HG03575 (cell line): ENCODE data around the gene STK11.

ENCODE experiments used
- ATAC-seq: cut with Tn5 transposase; IDR thresholded peaks from one replicate; pipeline ENCODE4 v1.9.1; 2021; ENCODE audit not compliant: unreplicated experiment, insufficient number of reproducible peaks, low FRiP score; ENCODE audit errors: extremely low read depth

STK11 gene

GRCh38 chr19:1222394-1222793 lies 16.8 kb downstream of the STK11 start:
- ATAC-seq = no peak

GRCh38 chr19:1223018-1223855 lies 17.7 kb downstream of the STK11 start:
- no peak for ATAC-seq

GRCh38 chr19:1224047-1224825 lies 18.7 kb downstream of the STK11 start:
- ATAC-seq = no peak

- no peak for ATAC-seq
Observed at GRCh38 chr19:1224847-1225246, 19.3 kb downstream of the STK11 start.

DNA sequence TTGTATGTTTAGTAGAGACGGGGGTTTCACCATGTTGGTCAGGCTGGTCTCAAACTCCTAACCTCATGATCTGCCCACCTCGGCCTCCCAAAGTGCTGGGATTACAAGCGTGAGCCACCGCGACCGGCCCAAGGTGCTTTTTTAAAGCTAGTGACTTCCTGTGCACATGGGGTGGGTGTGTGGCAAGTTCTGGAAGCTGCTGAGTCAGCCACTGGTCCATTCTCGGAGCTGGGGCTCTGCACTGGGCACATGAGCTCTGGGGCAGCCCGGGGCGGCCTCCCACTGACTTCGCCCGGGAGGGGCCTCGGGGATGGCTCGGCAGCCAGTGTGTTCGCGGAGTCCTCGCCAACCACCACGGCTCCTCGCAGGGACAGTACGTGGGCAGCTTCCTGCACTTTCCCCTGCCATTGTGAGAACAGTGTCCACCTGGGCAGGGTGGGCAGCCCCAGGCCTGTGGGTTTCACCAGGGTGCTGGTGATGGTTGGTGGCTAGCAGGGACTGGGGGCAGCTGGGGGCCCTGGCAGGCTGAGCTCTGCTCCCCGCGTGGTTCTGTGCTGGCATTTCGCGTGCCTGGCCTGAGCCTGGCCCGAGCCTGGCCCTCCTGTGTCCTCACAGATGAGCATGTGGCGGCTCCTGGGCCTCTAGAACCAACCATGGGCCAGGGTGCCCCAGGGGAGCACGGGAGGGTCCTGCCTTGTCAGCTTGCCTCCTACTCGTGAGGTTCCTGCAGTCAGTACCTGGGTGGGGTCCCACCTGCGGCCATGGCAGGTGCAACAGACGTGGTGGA lies 20.1 kb downstream of the STK11 start:
- no peak for ATAC-seq

DNA sequence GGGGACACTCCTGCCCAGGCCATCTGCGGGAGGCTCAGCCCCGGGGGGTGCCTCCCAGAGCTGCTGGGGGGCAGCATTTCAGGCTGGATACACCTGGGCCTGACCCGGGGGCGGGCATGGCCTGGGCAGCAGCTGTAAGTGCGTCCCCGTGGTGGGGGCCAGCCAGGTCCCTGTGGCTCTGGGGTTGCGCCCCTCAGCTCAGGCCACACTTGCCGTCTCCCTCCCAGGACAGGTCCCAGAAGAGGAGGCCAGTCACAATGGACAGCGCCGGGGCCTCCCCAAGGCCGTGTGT lies 20.6 kb downstream of the STK11 start:
- no peak for ATAC-seq

DNA sequence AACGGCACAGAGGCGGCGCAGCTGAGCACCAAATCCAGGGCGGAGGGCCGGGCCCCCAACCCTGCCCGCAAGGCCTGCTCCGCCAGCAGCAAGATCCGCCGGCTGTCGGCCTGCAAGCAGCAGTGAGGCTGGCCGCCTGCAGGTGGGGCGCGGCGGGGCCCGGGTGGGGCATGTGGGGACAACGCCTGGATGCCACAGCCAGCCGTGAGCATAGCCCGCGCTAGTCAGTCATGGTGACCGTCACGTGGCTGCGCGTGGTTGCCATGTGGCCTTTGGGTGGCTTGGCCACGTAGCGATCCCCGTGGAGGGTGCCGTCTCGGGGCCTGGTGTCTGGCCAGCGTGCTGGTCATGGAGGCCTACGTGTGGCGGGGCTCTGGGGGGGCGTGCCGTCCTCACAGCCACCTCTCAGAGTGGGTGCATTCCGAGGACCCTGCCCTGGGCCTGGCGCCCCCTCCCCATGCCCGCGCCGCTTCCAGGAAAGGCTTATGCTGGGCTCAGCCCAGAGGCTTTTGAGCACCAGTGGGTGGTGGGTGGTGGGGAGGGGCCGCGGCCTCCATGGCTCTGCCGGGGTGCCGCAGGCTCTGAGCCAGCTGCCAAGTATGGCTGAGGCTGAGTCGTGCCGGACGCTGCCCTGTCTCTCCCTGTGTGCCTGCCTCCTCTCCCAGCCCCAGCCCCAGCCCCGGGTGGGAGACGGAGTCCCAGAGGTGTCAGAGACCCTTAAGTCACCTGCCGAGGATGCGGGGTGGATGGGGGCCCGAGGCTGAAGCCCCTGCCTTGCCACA lies 21.1 kb downstream of the STK11 start:
- no peak for ATAC-seq

GRCh38 chr19:1227304-1228054 lies 21.9 kb downstream of the STK11 start:
- no peak for ATAC-seq

GRCh38 chr19:1228161-1228957 lies 22.8 kb downstream of the STK11 start:
- ATAC-seq = no peak

GRCh38 chr19:1229056-1229923 lies 23.7 kb downstream of the STK11 start:
- no peak for ATAC-seq

DNA sequence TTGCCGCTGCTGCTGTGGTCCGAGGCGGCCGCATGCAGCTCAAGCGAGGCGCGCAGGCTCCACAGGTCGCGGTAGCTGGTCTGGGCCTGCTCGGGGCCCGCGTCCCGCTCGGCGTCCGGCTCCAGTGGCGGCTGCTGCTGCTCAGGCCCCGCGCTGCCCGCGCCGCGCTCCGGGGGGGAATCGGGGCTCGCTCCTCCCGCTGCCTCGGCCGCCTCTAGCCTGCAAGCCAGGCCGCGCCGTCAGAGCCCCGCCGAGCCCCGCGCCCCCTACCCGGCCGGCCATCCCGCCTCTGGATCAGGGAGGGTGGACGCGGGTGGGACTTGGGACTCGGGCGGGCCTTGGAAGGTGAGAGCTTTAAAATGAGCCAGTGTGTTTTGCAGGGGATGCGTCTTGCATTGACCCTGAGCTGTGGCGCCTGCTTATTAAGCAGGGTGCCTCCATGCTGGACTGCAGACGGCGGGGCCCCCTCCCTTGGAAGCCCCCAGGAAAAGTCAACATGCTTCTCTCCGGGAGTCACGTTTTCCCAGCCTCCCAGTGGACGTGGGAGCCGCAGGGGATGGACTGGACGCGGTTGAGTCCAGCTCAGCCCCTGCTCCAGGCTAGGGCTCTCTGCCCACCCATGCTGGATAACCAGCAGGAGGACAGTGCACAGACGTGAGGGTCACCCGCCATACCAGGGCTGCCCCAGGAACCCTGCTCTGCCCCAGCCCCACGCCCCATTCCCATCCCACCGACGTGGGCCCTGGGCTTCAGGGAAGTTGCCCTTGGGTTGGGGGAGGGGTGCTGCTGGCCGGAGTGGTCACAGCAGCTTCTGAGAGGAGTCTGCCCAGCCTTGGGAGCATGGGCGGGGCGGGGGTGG lies 24.6 kb downstream of the STK11 start:
- ATAC-seq = no peak

GRCh38 chr19:1230783-1231489 lies 25.4 kb downstream of the STK11 start:
- ATAC-seq = no peak

GRCh38 chr19:1231729-1232637 lies 26.4 kb downstream of the STK11 start:
- no peak for ATAC-seq

- no peak for ATAC-seq
Observed at GRCh38 chr19:1232652-1233072, 27.1 kb downstream of the STK11 start.
